Body of pancreas (tissue), 4 donors: ENCODE data around the gene ATRIP. TPM values are rescaled to one million over a fixed set of nuclear protein-coding genes. Genes with fewer than 3 reads are reported as not detected.
"Not testable (repeated sequence)": the region's sequence is repeated elsewhere in the genome, so short reads cannot be mapped to it uniquely, and the experiment has no call there.

ENCODE experiments used
- ATAC-seq: fragments of 150-250 bp; one replicate; pipeline ENCODE4 v1.9.1; 2016
- DNase-seq, 4 donors: peaks; one replicate each; pipeline ENCODE4 v3.0.0-alpha.2; 2019
- H3K27ac ChIP-seq, 4 donors: fragments of 200-600 bp; sonication (generic); 1 replicate in 3 of 4; 2 replicates in 1 of 4; pipeline versions ENCODE4 v1.5.1 to v1.6.1; 2016 to 2019; ENCODE audit warnings: mild to moderate bottlenecking in 1 of 4, mixed read lengths in 1 of 4, moderate library complexity in 1 of 4
- H3K27me3 ChIP-seq, 2 donors: fragments of 200-600 bp; sonication (generic); one replicate each; pipeline ENCODE4 v1.6.0; 2016; ENCODE audit warnings: mild to moderate bottlenecking in 1 of 2
- H3K36me3 ChIP-seq, 2 donors: fragments of 200-600 bp; sonication (generic); replicated peaks in 1 of 2; 2 replicates each; pipeline ENCODE4 v1.5.1; 2016; ENCODE audit warnings: low read depth in 2 of 2; ENCODE audit not compliant: insufficient read depth in 1 of 2
- H3K4me1 ChIP-seq: fragments of 200-600 bp; sonication (generic); one replicate; pipeline ENCODE4 v1.6.0; 2016
- H3K4me3 ChIP-seq, 2 donors: fragments of 200-600 bp; sonication (generic); 1 replicate in 1 of 2; 2 replicates in 1 of 2; pipeline ENCODE4 v1.5.1; 2016 to 2019
- H3K9me3 ChIP-seq, 3 donors: fragments of 200-600 bp; sonication (generic); 1 replicate in 2 of 3; 2 replicates in 1 of 3; pipeline ENCODE4 v1.5.1; 2016
- CTCF ChIP-seq, 7 experiments: fragments of 450-650 bp in 4 of 7; fragments of 200-600 bp in 3 of 7; sonication (generic) in 3 of 7; IDR thresholded peaks; one replicate each; pipeline ENCODE4 v1.5.1; 2016 to 2019; ENCODE audit warnings: antibody characterized with exemption in 7 of 7
- POLR2A ChIP-seq, 3 donors: fragments of 450-650 bp; IDR thresholded peaks; one replicate each; pipeline ENCODE4 v1.6.1; 2016; ENCODE audit warnings: antibody characterized with exemption in 3 of 3, mild to moderate bottlenecking in 2 of 3
- WGBS, 2 donors: methylation state at CpG; one replicate each; pipeline ENCODE4 v1.1.5; 2017; 5-methylcytosine and 5-hydroxymethylcytosine counted together
- intact Hi-C: fragments of 100-400 bp; cut with DNase I; formaldehyde crosslinking; loops from one replicate; pipeline ENCODE4 v1.15.1; 2023
- total RNA-seq, 2 donors: library from RNA; depleted of rRNA; stranded (reverse); fragments of >200 nt; gene quantifications; one replicate each; pipeline ENCODE4 v1.1.0, GENCODE V29; 2016

Gene ATRIP
- total RNA-seq, 2 donors from 2014 or later, result 2.6 to 4.3 TPM

GRCh38 chr3:48400824-48401433 lies 45.6 kb upstream of the ATRIP start:
- no peaks in the 10 kb centered on the region for H3K27me3 ChIP-seq
- peaks cover 2 to 4% of the 10 kb centered on the region in 2 donors for H3K36me3 ChIP-seq
- DNase-seq (peak; percentile 71 to 80 (median 74)), ATAC-seq (peak; percentile 66)
- intact Hi-C loops, result loop anchor here (5.0 kb wide), 1 partner anchor 36 kb away; no protein-coding TSS in a partner anchor
- peak overlapping the region in 1 of 4 donors; percentile 38 for H3K27ac ChIP-seq
- 54 to 57% methylated on average over 6 of the region's 6 CpGs for WGBS, 2 donors
- H3K4me3 ChIP-seq, result no peak overlapping the region
- peaks cover 35% of the 10 kb centered on the region for H3K4me1 ChIP-seq
- no peaks in the 10 kb centered on the region for H3K9me3 ChIP-seq
- TF ChIP-seq POLR2A (IDR thresholded peaks at IDR 0.05) (no peak), CTCF (IDR thresholded peaks at IDR 0.05) (peak; percentile 39 to 92 (median 89))

- H3K4me1 ChIP-seq, result peaks cover 35% of the 10 kb centered on the region
- H3K9me3 ChIP-seq, ATAC-seq, H3K27me3 ChIP-seq, DNase-seq, H3K4me3 ChIP-seq, H3K36me3 ChIP-seq: not testable (repeated sequence)
- intact Hi-C loops, result loop anchor here (5.0 kb wide), 1 partner anchor 36 kb away; no protein-coding TSS in a partner anchor
- WGBS, 2 donors, result 83 to 89% methylated on average over 12 of the region's 12 CpGs
- peak overlapping the region in 2 of 4 donors; percentile 53 to 68 for H3K27ac ChIP-seq
Measured at GRCh38 chr3:48401434-48401901, 45.1 kb upstream of the ATRIP start.

- peak; percentile 33 for ATAC-seq
- Histone ChIP-seq H3K27me3 (no peaks in the 10 kb centered on the region), H3K4me1 (peaks cover 35% of the 10 kb centered on the region), H3K9me3 (no peaks in the 10 kb centered on the region), H3K27ac (peak overlapping the region; percentile 33 to 68 (median 53)), H3K4me3 (no peak overlapping the region), H3K36me3 (peaks cover 4 to 6% of the 10 kb centered on the region in 2 donors)
- TF ChIP-seq POLR2A (IDR thresholded peaks at IDR 0.05) (no peak), CTCF (IDR thresholded peaks at IDR 0.05) (no peak)
- WGBS, 2 donors, result 29 to 30% methylated on average over 7 to 8 of the region's 8 CpGs
- intact Hi-C loops, result loop anchor here (5.0 kb wide), 1 partner anchor 35 kb away; no protein-coding TSS in a partner anchor
- DNase-seq, result peak; percentile 51 to 82 (median 76)
Measured at GRCh38 chr3:48402281-48402732, 44.2 kb upstream of the ATRIP start.

GRCh38 chr3:48402907-48403306 lies 43.6 kb upstream of the ATRIP start:
- Histone ChIP-seq H3K4me1 (peaks cover 35% of the 10 kb centered on the region), H3K4me3 (no peak overlapping the region), H3K9me3 (no peaks in the 10 kb centered on the region), H3K36me3 (peaks cover 4 to 6% of the 10 kb centered on the region in 2 donors), H3K27ac (peak overlapping the region in 3 of 4 donors; percentile 53 to 68 (median 53)), H3K27me3 (no peaks in the 10 kb centered on the region)
- intact Hi-C loops, result loop anchor here (5.0 kb wide), 1 partner anchor 34 kb away; no protein-coding TSS in a partner anchor
- TF ChIP-seq POLR2A (IDR thresholded peaks at IDR 0.05) (no peak), CTCF (IDR thresholded peaks at IDR 0.05) (no peak)
- ATAC-seq, result no peak
- WGBS, 2 donors, result 17 to 56% methylated on average over 1 to 3 of the region's 3 CpGs
- peak in 1 of 4 donors; percentile 6 for DNase-seq

GRCh38 chr3:48403533-48404439 lies 42.8 kb upstream of the ATRIP start:
- H3K36me3 ChIP-seq, result peaks cover 4 to 6% of the 10 kb centered on the region in 2 donors
- intact Hi-C loops, result loop anchor here (5.0 kb wide), 1 partner anchor 34 kb away; no protein-coding TSS in a partner anchor

More at GRCh38 chr3:48403533-48404439, 42.8 kb upstream of the ATRIP start:
- Histone ChIP-seq H3K4me1 (peaks cover 29% of the 10 kb centered on the region), H3K4me3 (no peak overlapping the region), H3K27me3 (no peaks in the 10 kb centered on the region), H3K27ac (no peak overlapping the region), H3K9me3 (no peaks in the 10 kb centered on the region)
- TF ChIP-seq CTCF (IDR thresholded peaks at IDR 0.05), result no peak
- 79 to 85% methylated on average over 9 to 15 of the region's 15 CpGs for WGBS, 2 donors
- ATAC-seq, result no peak
- DNase-seq, result peak in 2 of 4 donors; percentile 8 to 11
